Embryonic facial prominence (tissue), 1 donor: ENCODE data around the gene PARD3.

Experiments
- DNase-seq: peaks from one replicate; pipeline ENCODE4 v3.0.0-alpha.2; 2016; ENCODE audit errors: extremely low spot score

PARD3 gene

DNA sequence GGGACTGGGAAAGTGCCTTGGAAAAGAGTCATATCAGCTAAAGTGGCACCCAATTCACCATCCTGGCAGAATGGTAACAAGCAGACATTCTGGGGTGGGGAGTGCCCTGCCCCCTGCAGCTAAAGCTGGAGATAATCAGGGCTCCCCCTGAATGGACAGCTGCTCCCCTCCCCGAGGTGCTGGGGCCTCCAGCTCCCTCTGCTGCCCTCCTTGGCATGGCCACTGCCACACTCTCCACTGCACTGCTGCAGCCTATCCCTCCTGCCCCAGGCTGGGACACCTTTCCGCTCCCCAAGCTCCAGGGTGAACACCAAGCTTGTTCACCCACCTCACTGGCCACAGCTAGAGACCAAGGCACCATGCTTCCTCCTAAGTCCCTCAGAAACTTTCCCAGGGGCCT lies 9.8 kb upstream of the PARD3 start:
- DNase-seq = no peak

DNA sequence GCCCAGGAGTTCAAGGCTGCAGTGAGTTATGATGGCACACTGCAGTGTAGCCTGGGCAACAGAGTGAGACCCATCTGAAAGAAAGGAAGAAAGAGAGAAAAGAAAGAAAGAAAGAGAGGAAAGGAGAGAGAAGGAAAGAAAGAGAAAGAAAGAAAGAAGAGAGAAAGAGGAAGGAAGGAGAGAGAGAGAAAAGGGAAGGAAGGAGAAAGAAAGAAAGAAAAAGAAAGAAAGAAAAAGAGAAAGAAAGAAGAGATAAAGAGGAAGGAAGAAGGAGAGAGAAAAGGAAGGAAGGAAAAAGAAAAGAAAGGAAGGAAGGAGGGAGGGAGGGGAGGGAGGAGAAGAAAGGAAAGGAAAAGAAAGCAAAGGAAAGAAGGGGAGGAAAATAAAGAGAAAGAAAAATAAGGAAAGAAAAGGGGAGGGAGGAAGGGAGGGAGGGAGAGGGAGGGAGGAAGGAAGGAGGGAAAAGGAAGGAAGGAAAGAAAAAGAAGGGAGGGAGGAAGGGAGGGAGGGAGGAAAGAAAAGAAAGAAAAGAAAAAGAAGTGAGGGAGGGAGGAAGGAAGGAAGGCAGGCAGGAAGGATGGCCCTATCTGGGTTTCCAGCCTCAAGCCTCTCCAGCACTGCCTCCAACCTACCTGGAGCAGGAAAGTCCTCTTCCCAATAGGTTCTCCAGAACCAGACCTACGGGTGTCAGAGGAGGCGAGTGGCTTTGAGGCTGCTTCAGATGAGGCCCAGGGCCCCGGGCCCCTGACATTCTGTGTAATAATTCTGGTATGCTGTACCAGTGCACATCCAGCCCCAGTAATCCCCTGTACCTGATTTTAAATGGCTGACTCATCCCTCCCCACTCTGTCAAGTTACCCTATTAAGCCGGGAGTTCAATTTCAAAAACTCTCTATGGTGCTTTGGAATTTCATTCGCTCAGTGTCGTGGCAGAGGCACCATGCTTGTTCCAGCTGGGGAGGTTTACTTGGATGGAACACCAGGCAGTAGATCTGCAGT lies 6.8 kb upstream of the PARD3 start:
- DNase-seq = no peak

DNA sequence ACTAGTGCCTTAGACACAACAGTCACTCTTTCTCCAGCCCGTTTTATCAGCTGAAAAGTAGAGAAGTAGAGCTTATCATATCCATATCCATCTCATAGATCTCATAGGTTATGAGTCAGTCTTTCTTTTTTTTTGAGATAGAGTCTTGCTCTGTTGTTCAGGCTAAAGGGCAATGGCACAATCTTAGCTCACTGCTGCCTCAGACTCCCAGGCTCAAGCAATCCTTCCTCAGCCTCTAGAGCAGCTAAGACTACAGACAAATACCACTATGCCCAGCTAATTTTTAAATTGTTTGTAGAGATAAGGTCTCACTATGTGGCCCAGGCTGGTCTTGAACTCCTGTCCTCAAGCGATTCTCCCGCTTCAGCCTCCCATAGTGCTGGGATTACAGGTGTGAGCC lies 2.5 kb upstream of the PARD3 start:
- no peak for DNase-seq

DNA sequence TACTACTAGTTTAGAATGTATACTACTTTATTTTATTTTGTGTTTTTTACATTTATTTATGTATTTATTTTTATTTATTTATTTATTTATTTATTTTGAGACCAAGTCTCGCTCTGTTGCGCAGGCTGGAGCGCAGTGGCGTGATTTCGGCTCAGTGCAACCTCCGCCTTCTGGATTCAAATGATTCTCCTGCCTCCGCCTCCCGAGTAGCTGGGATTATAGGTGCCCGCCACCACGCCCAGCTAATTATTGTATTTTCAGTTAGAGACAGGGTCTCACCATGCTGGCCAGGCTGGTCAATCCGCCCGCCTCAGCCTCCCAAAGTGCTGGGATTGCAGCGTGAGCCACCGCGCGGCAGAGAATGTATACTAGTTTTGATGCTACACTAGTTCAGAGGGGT lies 2.0 kb upstream of the PARD3 start:
- no peak for DNase-seq

DNA sequence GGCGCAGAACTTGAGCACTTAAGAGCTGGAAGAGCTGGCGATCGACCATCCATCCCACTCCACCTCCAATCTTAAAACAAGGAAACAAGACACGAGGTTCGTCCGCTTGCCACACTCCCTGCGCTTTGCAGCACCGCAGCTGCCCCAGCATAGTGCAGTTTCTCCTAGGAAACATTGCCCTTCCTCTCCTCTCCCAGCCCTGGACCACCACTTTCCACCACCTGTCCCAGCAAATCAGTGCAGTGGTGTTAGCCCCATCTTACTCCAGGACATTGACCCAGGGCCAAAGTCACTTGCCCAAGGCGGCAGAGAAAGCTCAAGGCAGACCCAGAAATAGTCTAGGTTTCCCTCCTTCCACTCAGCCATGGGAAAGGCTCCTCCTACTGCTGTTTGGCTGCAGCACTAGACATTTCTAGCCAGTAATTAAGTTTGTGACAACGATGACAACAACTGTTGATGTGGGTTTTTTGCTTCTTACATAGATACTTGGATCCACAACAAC lies 1.5 kb upstream of the PARD3 start:
- no peak for DNase-seq

DNA sequence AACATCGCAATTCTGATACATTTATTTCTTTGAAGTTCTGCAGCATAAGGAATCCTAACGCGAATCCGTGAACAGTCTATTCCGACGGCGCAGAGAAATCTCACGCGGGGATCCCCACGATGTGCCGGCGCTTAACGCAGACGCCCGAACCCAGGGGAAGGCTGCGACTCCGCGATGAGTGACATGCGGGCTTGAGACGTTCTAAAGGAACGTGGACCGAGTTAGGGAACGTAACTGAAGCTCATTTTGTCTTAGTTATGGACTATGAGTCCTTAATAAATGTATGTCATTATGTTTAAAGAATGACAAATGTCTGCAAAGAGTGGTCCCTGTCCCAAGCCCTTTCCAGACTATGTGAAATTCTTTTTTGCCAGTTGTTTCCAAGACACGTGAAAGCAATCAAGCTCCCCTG lies 995 bp upstream of the PARD3 start:
- DNase-seq = no peak

DNA sequence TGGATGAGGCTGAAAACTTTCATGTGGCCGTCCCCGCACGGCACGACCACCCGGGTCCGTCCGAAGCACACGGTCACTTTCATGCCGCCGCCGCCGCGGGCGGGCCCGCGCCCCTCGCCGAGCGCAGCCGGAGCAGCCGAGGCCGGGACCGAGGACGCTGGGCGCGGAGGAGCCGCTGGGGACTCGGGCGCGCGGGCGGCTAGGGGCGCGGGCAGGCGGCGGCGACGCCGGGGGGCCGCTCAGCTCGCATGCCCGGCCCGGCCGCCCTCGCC lies 247 bp downstream of the PARD3 start:
- no peak for DNase-seq

DNA sequence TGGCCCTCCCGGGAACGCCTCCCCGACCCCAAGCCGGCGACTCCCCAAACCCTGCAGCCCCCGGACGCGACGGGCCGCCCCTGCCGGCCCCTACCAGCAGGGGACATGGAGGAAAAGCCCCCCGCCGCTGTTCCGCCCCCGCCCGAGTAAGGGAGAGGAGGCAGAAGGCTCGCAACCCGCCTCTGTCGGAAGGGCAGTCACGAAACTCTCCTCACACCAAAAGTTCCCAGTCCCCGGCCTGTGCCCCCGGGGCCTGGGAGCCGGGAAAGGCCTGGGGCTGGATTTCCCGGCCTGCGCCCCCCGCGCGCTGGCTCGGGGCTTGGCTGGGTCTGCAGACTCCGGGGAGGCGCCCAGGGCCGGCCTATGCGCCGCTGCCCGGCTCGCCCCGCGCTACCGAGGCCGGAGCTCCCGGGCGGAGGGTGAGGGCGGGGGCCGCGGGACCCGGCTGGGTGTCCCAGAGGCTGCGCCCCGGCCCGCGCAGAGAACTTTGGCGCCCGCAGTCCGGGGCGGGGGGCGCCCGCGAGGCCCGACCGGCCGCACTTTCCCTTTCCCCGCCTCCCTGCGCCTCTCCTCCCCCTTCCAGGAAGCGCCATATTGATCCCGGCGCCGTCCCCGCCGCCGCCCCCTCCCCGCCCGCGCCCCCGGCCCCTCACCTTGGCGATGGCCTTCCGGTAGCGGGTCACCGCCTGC lies 728 bp downstream of the PARD3 start:
- peak; percentile 39 for DNase-seq

DNA sequence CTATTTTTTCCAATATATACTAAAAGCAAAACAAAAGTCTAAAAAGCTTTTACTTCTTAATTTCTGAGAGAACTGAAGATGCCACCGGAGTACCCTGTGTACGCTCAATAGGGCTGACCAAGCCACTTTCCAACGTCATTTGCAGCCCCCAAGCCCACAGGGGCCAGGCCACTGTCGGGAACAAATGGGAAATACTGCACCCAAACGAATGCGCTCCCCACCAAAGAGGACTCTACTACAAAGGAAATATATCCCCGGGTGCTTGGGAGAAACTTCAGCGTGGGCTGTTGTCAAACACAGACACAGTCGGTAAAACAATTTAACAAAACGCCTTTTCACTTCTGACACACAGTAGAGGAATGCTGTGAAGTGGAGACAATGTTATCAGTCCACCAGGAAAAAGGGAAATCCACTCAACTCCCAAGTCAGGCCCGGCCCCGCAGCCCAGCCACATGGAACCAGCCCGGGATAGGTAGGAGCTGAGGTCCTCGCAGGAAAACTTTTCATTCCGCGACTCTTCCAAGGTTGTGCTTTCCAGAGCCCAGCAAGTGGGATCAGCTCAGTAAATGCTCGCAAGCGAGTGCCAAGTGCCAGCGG lies 1.4 kb downstream of the PARD3 start:
- DNase-seq = no peak

DNA sequence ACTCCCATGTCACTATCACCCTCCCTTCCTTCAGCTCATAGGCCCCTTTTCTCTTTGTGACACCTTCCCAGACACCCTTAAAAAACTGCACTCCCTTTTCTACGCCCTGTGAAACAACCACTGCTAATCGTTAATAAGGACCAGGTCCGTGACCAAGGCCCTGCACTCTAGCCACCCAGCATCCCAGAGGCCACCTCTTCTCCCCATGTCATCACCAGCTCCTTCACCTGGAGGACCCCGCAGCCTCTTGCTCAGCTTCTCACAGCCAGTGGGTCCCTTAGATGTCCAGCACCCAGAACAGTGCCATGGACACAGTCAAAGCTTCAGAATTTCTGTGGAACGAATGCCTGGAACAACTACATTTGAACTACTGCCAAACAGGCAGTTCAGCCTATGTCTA lies 2.3 kb downstream of the PARD3 start:
- no peak for DNase-seq

DNA sequence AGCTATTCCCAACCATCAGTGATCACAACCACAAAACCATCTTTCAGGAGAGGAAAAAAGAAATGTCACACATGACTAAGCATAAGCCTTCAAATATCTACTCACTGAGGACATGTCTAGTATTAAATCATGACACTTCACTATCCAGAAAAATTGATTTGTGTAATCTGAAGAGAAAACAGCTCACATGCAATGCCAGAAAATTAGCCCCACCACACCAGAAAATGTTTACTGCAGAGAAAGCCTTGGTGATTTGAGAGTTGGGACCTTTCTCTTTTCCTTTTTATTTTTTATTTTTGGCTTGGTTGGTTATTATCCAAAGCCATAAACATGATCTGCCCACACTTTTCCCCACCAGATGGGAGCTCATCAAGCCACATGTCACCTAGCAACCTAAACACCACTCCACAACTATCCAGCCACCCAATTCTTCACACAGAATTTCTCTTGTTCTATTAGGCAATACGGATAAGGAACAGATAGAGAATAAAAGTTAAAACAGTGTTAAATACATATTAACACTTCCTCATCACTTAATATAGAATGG lies 3.1 kb downstream of the PARD3 start:
- DNase-seq = no peak

DNA sequence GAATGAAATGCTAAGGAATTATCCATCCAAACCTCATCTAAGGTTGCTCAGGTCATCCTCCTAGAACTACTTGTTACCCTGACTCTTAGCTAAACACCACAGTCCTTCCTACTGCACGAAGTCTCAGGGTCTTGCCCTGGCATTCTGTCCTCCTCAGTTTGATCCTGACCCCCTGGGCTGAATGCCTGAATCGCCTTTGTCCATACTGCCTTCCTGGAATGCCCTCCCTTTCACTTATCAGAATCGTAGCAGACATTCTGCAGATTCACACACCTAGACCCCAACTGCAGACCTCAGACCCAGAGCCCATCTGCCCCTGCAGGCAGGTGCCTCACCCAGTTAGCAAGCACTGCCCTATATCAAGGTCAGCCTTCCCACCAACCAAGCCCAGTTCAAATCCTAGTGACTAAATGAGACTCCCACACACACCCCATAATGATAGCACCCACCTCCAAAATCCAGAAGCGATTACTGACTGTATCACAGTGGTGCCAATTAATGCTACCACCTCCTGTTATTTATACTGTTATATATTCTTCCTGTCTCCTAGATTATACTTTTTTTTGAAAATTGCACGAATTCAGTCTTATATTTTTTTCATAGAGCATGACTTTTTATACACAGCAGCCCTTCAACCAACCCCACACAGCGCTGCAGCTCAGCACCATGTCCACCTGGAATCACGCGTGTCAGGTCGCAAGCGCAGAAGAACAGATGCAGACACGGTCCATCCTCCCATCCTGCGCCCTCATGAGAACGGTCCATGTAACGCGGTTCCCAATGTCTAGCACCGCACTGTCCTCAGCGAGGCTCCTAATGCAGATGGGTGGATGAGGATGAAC lies 3.7 kb downstream of the PARD3 start:
- no peak for DNase-seq

DNA sequence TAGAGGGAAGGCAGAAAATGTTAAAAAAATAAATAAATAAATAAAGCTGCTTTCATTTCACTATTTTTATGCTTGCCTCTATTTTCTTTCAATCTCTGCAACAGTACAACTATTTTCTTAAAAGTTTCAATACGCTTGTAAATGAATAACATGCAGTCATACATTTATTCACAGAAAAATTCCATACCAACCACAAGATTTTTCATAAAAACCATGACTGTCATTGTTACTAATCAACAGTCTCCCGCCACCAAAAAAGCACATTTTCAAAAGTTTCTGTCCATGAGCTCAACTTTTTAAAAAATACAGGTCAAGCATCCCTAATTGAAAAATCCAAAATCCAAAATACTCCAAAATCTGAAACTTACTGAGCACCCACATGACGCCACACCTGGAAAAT lies 5.3 kb downstream of the PARD3 start:
- DNase-seq = no peak

DNA sequence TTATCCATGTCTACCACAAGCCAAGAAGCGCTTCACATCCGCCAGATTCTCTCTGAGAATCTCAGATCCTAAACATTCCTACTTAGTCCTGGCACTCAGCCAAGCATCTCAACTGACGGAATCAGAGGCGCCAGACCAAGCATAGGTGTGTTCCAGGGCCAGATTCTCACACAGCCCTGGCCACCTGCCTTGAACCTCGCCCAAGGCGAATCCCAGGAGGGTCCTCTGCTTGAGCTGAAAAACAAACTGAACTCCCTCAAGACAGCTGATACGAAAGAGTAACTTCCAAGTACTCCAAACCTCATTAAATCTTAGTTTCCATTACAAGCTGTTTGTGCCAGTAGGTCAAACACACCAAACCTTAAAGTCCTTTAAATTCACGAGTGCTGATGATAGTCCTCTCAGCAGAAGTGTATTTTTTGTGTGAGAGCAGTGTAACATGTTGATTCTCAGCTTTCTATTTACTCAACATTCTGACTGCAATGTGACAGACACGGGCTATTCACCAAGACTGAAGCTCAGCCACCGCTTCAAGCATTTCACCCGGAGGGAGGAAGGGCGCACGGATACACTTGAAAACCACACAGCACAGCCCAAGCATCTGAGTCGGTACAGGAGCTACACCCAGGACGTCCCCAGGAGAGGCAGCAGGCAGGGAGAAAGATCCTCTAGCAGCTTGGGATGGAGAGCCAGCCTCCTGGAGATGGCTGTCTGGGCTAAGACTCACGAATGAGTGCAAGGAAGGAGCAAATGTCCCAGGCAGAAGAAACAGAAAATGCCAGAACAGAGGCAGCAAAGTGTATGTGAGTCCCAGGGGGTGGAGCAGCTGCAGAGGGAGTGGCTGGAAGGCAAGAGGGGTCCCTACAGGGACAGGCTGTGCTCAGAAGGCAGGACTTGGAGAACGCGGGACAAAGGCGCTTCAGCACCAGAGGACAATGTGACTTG lies 6.0 kb downstream of the PARD3 start:
- DNase-seq = peak; percentile 24

DNA sequence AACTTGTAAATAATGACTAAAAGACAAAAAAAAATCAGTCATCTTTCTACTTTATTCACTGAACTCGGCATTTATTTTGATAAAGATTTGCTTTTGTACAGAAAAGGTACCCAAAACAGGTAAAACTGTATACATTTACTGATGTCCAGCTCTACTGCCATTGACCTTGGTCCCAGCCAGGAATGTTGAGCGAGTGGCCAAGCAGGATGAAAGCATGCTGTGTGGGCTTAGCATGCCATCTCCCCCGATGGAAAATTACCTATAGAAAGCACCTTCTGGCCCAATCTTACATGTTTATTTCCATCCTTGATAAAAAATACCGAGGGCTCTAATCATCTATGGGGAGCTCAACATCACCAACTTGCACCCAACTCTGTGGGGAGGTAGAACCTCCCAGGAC lies 6.8 kb downstream of the PARD3 start:
- DNase-seq = no peak

DNA sequence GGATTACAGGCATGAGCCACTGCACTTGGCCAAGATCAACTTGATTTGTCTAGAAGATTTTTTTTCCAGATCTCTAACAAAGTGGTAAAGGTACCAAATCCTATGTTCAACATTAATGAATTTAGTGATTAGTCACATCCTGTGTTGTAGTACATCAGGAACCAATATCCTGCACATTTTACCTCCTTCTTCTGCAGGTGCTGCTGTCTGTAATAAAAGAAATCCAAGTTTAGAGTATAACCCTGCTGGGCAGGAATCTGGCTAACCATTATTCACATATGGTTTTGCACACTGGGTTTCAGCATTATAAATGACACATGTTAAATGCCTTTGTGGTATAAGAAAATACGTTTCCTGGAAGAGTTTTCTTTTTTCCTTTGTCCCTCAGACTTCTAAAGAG lies 10.8 kb downstream of the PARD3 start:
- no peak for DNase-seq

DNA sequence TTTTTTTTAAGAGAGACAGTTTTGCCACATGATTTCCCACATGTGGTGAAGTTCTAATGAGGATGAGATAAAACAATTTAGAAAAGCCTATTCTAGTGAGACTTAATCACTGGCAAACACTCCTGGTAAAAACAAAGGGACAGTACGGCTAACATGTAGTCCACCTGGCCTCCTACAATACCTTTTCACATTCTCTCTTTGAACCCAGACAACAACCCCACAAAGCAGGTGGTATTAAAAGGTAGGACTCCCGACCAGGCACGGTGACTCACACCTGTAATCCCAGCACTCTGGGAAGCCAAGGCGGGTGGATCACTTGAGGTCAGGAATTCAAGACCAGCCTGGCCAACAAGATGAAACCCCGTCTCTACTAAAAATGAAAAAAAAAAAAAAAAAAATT lies 12.4 kb downstream of the PARD3 start:
- DNase-seq = no peak

DNA sequence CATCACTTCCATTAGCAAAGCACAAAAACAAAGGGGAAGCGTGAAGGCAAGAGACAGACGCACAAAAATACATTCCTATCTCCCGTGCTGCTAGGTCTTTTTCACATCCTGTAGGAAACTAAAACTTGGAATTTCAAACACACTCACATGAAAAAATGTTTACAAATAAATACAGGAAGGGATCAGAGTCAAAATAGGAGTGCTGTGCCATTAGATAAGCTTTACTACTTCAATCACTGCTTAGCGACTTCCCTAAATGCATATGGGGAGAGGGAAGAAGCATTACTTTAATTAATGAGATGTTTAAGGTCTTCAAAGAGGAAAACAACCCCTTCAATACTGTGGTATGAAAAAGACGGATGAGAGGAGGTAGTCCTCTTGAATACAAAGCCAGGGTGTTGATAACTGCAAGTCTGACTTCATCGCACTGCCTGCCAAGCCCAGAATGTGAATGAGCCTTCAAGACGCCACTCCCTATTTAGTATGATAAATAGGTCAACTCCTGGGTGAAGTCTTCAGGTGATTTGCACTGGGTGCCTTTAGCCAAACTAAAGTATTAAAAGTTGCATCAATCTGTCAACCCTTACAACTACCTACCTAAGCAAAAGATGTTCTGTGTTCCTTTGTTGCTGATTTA lies 13.9 kb downstream of the PARD3 start:
- DNase-seq = no peak

DNA sequence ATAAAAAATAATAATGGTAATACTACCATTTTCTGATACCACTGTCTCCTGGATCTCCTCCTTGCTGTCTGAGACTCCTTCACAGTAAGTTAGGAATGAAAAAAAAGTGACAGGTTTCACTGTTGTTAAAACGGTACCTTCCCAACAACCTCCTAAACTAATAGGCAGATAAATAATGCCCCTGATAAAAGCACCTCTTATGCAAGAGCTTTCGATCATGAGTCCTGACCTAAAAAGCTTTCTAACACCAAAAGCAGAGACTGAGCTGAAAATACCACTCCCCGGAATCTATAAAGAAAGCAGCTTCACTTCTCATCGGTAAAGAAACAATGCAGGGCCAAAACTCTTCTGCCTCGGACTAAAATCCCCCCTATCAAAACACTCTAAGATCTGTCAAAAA lies 14.5 kb downstream of the PARD3 start:
- DNase-seq = no peak

DNA sequence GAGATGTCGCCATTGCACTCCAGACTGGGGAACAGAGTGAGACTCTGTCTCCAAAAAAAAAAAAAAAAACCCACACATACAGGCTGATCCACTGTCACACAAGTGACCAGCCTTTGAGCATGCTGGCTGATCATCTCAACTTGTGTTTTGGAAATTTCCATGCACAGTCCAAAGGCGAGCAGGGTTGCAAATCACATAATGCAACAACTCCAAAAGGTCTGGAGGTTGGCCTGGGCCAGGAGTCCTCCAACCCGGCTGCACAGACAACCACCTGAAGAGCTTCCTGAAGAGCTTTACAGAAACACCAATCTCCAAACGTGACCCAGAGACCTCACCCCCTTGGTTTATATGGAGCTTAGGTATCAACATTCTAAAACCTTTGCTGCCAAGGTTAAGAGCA lies 16.4 kb downstream of the PARD3 start:
- no peak for DNase-seq
